Neutrophil (primary cell): ENCODE data around the gene USP32.
A peak's percentile ranks its signal among the peaks of the same experiment; 100 is the strongest.

Source experiments
- H3K27ac ChIP-seq: fragments of 200-600 bp; sonication (generic); 2 replicates; pipeline ENCODE4 v1.5.1; 2016; ENCODE audit warnings: mild to moderate bottlenecking, moderate library complexity
- H3K27me3 ChIP-seq: fragments of 200-600 bp; sonication (generic); 2 replicates; pipeline ENCODE4 v1.6.0; 2016; ENCODE audit warnings: mild to moderate bottlenecking
- H3K36me3 ChIP-seq: fragments of 200-600 bp; sonication (generic); 2 replicates; pipeline ENCODE4 v1.5.1; 2017
- H3K4me1 ChIP-seq, 2 experiments: fragments of 200-600 bp in 1 of 2; sonication (generic) in 1 of 2; 1 replicate in 1 of 2; 2 replicates in 1 of 2; pipeline versions ENCODE4 v1.5.1 to v1.6.1; 2013 to 2016; ENCODE audit warnings: low read depth in 1 of 2, low read length in 1 of 2, mild to moderate bottlenecking in 1 of 2, moderate library complexity in 1 of 2; ENCODE audit not compliant: control insufficient read depth in 1 of 2, insufficient read depth in 1 of 2
- H3K4me3 ChIP-seq, 2 experiments: fragments of 200-600 bp in 1 of 2; sonication (generic) in 1 of 2; 1 replicate in 1 of 2; 2 replicates in 1 of 2; pipeline ENCODE4 v1.5.1; 2013 to 2016; ENCODE audit warnings: low read depth in 1 of 2, low read length in 1 of 2, mild to moderate bottlenecking in 1 of 2, moderate library complexity in 1 of 2
- H3K9me3 ChIP-seq: fragments of 200-600 bp; sonication (generic); 2 replicates; pipeline ENCODE4 v1.5.1; 2016
- TF ChIP-seq, protein P1 (sequence below): fragments of 200-600 bp; sonication (generic); IDR thresholded peaks from 2 replicates; pipeline ENCODE4 v1.5.1; 2016; ENCODE audit warnings: antibody characterized with exemption

Gene USP32

DNA sequence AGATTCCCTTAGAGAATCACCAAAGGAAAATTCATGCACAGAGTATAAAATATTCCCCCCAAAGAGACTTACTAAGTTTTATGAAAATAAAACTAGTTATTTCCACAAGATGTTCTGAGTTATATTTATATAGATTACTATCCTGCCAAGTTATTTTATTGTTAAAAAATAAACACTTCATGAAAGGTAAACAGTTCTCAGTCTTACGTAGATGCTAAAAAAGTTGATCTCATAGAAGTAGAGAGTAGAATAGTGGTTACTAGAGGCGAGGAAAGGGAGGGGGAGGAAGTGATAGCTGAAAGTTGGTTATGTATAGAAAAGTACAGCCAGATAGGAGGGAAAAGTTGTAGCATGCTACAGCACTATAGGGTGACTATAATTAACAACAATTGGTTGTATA lies 65.2 kb downstream of the USP32 start:
- Histone ChIP-seq H3K36me3 (peaks cover 22% of the 10 kb centered on the region), H3K4me1 (peaks cover 6 to 8% of the 10 kb centered on the region in 2 experiments), H3K9me3 (no peaks in the 10 kb centered on the region), H3K27me3 (no peaks in the 10 kb centered on the region), H3K27ac (no peak overlapping the region), H3K4me3 (no peak overlapping the region)
- TF ChIP-seq, protein P1, sequence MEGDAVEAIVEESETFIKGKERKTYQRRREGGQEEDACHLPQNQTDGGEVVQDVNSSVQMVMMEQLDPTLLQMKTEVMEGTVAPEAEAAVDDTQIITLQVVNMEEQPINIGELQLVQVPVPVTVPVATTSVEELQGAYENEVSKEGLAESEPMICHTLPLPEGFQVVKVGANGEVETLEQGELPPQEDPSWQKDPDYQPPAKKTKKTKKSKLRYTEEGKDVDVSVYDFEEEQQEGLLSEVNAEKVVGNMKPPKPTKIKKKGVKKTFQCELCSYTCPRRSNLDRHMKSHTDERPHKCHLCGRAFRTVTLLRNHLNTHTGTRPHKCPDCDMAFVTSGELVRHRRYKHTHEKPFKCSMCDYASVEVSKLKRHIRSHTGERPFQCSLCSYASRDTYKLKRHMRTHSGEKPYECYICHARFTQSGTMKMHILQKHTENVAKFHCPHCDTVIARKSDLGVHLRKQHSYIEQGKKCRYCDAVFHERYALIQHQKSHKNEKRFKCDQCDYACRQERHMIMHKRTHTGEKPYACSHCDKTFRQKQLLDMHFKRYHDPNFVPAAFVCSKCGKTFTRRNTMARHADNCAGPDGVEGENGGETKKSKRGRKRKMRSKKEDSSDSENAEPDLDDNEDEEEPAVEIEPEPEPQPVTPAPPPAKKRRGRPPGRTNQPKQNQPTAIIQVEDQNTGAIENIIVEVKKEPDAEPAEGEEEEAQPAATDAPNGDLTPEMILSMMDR = no peak

DNA sequence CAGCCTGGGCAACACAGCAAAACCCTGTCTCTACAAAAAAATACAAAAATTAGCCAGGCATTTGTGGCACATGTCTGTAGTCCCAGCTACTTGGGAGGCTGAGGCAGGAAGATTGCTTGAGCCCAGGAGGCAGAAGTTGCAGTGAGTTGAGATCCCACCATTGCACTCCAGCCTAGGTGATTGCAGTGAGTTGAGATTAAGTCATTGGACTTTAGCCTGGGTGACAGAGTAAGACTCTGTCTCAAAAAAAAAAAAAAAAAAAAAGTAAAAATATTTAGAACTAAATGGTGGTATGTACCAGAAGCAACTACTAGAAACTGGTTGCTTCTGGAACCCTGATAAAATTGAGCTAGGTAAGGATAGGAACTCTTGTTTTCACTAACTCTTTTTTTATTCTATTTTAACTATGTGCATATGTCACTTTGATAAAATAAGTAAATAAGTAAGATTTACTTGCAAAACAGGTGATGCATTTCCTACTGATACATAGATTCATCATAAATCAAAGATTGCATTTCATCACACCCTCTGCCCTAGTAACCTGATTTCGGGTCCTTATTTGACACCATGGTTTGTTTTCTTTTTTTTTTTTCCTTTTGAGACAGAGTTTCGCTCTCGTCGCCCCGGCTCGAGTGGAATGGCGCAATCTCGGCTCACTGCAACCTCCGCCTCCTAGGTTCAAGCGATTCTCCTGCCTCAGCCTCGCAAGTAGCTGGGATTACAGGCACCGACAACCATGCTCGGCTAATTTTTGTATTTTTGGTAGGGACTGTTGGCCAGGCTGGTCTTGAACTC lies 66.0 kb downstream of the USP32 start:
- Histone ChIP-seq H3K9me3 (no peaks in the 10 kb centered on the region), H3K4me1 (peaks cover 6 to 8% of the 10 kb centered on the region in 2 experiments)
- TF ChIP-seq, protein P1 = no peak

DNA sequence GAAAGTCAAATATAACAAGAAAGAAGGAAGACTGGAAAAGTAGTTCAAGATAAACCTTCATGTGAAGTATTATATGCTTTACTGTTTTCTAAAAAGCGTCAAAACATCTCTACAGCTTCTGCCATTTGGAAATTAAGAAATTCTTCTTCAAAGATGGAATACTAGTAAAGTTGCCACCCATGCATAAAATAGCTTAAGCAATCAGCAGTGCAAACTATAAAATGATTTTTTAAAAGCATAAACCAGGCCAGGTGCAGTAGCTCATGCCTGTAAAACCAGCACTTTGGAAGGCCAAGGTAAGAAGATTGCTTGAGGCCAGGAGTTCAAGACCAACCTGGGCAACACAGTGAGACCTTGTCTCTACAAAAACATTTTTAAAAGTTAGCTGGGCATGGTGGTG lies 68.2 kb downstream of the USP32 start:
- peaks cover 6 to 8% of the 10 kb centered on the region in 2 experiments for H3K4me1 ChIP-seq
- H3K36me3 ChIP-seq = peaks cover 21% of the 10 kb centered on the region
- no peak overlapping the region for H3K4me3 ChIP-seq
- H3K27me3 ChIP-seq = no peaks in the 10 kb centered on the region
- H3K9me3 ChIP-seq = no peaks in the 10 kb centered on the region
- TF ChIP-seq, protein P1 = no peak
- peak overlapping the region; percentile 37 for H3K27ac ChIP-seq

More for the DNA sequence above, 66.0 kb downstream of the USP32 start:
- Histone ChIP-seq H3K27ac (no peak overlapping the region), H3K27me3 (no peaks in the 10 kb centered on the region), H3K4me3 (no peak overlapping the region), H3K36me3 (peaks cover 22% of the 10 kb centered on the region)

DNA sequence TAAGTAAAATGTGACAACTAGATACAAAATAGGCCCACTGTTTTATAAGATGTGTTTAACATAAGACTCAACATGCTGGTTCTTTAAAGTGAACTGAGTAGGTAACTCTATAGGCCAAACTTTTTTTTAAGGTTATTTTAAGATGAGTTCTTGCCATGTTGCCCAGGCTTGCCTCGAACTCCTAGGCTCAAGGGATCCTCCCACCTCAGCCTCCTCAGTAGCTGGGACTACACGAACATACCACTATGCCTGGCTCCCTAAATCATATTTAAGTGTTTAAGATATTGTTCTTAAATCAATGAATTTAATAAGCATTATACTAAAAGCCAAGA lies 69.9 kb downstream of the USP32 start:
- peaks cover 16 to 20% of the 10 kb centered on the region in 2 experiments for H3K4me1 ChIP-seq
- H3K9me3 ChIP-seq = no peaks in the 10 kb centered on the region
- no peak overlapping the region for H3K27ac ChIP-seq
- H3K4me3 ChIP-seq = no peak overlapping the region
- H3K27me3 ChIP-seq = no peaks in the 10 kb centered on the region
- TF ChIP-seq, protein P1 = no peak
- H3K36me3 ChIP-seq = peaks cover 3% of the 10 kb centered on the region

DNA sequence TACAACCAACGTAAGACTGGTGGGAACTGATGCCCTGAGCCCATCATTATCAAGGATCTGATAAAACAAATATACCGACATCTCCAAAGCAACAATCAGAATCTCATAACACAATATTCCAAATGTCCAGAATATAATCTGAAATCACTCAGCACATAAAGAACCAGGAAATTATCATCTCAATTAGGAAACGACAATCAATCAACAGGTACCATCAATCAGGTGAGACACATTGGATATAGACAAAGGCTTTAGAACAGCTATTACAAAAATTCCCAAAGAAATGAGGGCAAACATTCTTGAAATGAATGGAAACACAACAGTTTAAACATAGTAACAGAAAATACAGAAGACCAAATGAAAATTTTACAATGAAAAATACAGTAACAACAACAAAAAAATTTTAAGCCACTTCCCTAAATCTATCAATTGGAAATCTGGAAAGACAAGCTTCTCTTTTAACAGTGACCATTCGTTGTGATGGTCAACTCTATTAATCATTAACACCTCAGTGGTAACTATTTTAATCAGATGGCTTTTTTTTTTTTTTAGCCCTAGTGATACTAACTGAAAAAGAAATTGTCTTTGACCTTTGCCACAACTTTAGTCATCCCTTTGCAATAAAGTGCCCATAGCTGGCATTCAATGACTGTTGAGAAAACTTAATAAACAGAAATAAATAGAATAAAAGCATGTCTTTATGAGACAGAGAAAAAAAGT lies 70.4 kb downstream of the USP32 start:
- no peaks in the 10 kb centered on the region for H3K9me3 ChIP-seq
- TF ChIP-seq, protein P1 = no peak
- no peaks in the 10 kb centered on the region for H3K27me3 ChIP-seq
- H3K36me3 ChIP-seq = no peaks in the 10 kb centered on the region
- H3K4me3 ChIP-seq = no peak overlapping the region
- peaks cover 20 to 21% of the 10 kb centered on the region in 2 experiments for H3K4me1 ChIP-seq
- H3K27ac ChIP-seq = no peak overlapping the region
